Activated CD8-positive, alpha-beta T cell treated with anti-CD3 and anti-CD28 coated beads for 36 hours (primary cell): ENCODE measurements around the gene CALM1. TPM values are rescaled to one million over a fixed set of nuclear protein-coding genes. Genes with fewer than 3 reads are reported as not detected.

Experiments
- ATAC-seq: fragments of 200-7000 bp; cut with Tn5 transposase; one replicate; pipeline ENCODE4 v1.10.0; 2021; ENCODE audit warnings: mild to moderate bottlenecking, moderate library complexity
- CTCF ChIA-PET: fragments of 350-600 bp; sonication (Branson Sonifier 250); formaldehyde crosslinking; loops from one replicate; lab custom pipeline; 2021; ENCODE audit warnings: antibody characterized with exemption; lab: Charles Lee
- POLR2A ChIA-PET: fragments of 350-600 bp; sonication (Branson Sonifier 250); formaldehyde crosslinking; loops from one replicate; lab custom pipeline; 2021; ENCODE audit warnings: antibody characterized with exemption; lab: Charles Lee
- DNase-seq: peaks from one replicate; pipeline ENCODE4 v3.0.0-alpha.2; 2020
- H3K27ac Mint-ChIP-seq: one replicate; pipeline ENCODE4 v1.8.0; 2021; ENCODE audit warnings: mild to moderate bottlenecking, mixed read lengths
- H3K27me3 Mint-ChIP-seq: one replicate; pipeline ENCODE4 v1.8.0; 2021; ENCODE audit warnings: mixed read lengths
- H3K36me3 Mint-ChIP-seq: one replicate; pipeline ENCODE4 v1.8.0; 2021; ENCODE audit warnings: low read depth, mixed read lengths
- H3K4me1 Mint-ChIP-seq: one replicate; pipeline ENCODE4 v1.8.0; 2021; ENCODE audit warnings: low read depth, mixed read lengths
- H3K4me3 Mint-ChIP-seq: one replicate; pipeline ENCODE4 v1.8.0; 2021; ENCODE audit warnings: mild to moderate bottlenecking, moderate library complexity, mixed read lengths
- H3K9me3 Mint-ChIP-seq: one replicate; pipeline ENCODE4 v1.8.0; 2021; ENCODE audit warnings: mixed read lengths
- CTCF ChIP-seq: fragments of 200-600 bp; IDR thresholded peaks from one replicate; pipeline ENCODE4 v1.8.0; 2022; ENCODE audit warnings: antibody characterized with exemption, mild to moderate bottlenecking
- intact Hi-C: fragments of 100-400 bp; cut with micrococcal nuclease; formaldehyde crosslinking; loops from one replicate; pipeline ENCODE4 v1.10.0; 2022
- total RNA-seq, 2 experiments: library from RNA; stranded (reverse); gene quantifications; one replicate each; pipeline ENCODE4 v1.2.3, GENCODE V29; 2021

The CALM1 gene
- total RNA-seq, 2 experiments from 2014 or later, result 365 to 373 TPM

GRCh38 chr14:90355540-90356518 lies 41.0 kb upstream of the CALM1 start:
- ATAC-seq (no peak), DNase-seq (no peak)
- Mint-ChIP-seq H3K4me1 (no peaks in the 10 kb centered on the region), H3K9me3 (no peaks in the 10 kb centered on the region), H3K4me3 (no peak overlapping the region), H3K36me3 (no peaks in the 10 kb centered on the region), H3K27me3 (peaks cover 1% of the 10 kb centered on the region), H3K27ac (no peak overlapping the region)
- intact Hi-C loops, result no loop called here
- POLR2A ChIA-PET, result no interaction called here
- CTCF ChIA-PET, result interaction anchor here (0.6 kb wide), 1 partner anchor 30 kb away, joined by 3 read pairs; no protein-coding TSS in a partner anchor
- TF ChIP-seq CTCF, result no peak

GRCh38 chr14:90356925-90357324 lies 39.9 kb upstream of the CALM1 start:
- POLR2A ChIA-PET, result no interaction called here
- H3K27ac Mint-ChIP-seq, result no peak overlapping the region

GRCh38 chr14:90358359-90358758 lies 38.5 kb upstream of the CALM1 start:
- no peak for DNase-seq
- no peaks in the 10 kb centered on the region for H3K36me3 Mint-ChIP-seq
- no peak overlapping the region for H3K27ac Mint-ChIP-seq
- ChIA-PET POLR2A (no interaction called here), CTCF (no interaction called here)
- no peaks in the 10 kb centered on the region for H3K9me3 Mint-ChIP-seq
- no peak for TF ChIP-seq CTCF
- H3K27me3 Mint-ChIP-seq, result peaks cover 5% of the 10 kb centered on the region
- no peak for ATAC-seq
- no peaks in the 10 kb centered on the region for H3K4me1 Mint-ChIP-seq
- intact Hi-C loops, result no loop called here
- H3K4me3 Mint-ChIP-seq, result no peak overlapping the region

More at GRCh38 chr14:90356925-90357324, 39.9 kb upstream of the CALM1 start:
- intact Hi-C loops, result no loop called here
- Mint-ChIP-seq H3K9me3 (no peaks in the 10 kb centered on the region), H3K36me3 (no peaks in the 10 kb centered on the region), H3K27me3 (peaks cover 3% of the 10 kb centered on the region), H3K4me1 (no peaks in the 10 kb centered on the region), H3K4me3 (no peak overlapping the region)
- no peak for TF ChIP-seq CTCF
- CTCF ChIA-PET, result no interaction called here
- ATAC-seq (no peak), DNase-seq (no peak)

GRCh38 chr14:90361865-90362557 lies 34.8 kb upstream of the CALM1 start:
- CTCF ChIA-PET, result no interaction called here
- H3K4me1 Mint-ChIP-seq, result no peaks in the 10 kb centered on the region
- ATAC-seq, result no peak
- no peaks in the 10 kb centered on the region for H3K9me3 Mint-ChIP-seq
- H3K36me3 Mint-ChIP-seq, result no peaks in the 10 kb centered on the region
- no peak overlapping the region for H3K4me3 Mint-ChIP-seq
- POLR2A ChIA-PET, result no interaction called here
- no peak overlapping the region for H3K27ac Mint-ChIP-seq
- no peak for DNase-seq
- intact Hi-C loops, result no loop called here
- H3K27me3 Mint-ChIP-seq, result peaks cover 5% of the 10 kb centered on the region
- TF ChIP-seq CTCF, result no peak

GRCh38 chr14:90362558-90362896 lies 34.3 kb upstream of the CALM1 start:
- ATAC-seq (no peak), DNase-seq (no peak)
- Mint-ChIP-seq H3K4me1 (no peaks in the 10 kb centered on the region), H3K9me3 (no peaks in the 10 kb centered on the region), H3K36me3 (no peaks in the 10 kb centered on the region), H3K27me3 (peaks cover 4% of the 10 kb centered on the region), H3K4me3 (no peak overlapping the region), H3K27ac (no peak overlapping the region)
- intact Hi-C loops, result no loop called here
- ChIA-PET POLR2A (no interaction called here), CTCF (no interaction called here)
- no peak for TF ChIP-seq CTCF
